Activated CD4-positive, alpha-beta T cell treated with anti-CD3 and anti-CD28 coated beads for 4 hours (primary cell): Measurements from ENCODE around the gene CCDC192.
"Not testable (repeated sequence)": the region's sequence is repeated elsewhere in the genome, so short reads cannot be mapped to it uniquely, and the experiment has no call there.

ENCODE experiments used
- DNase-seq, 2 donors: peaks; one replicate each; pipeline ENCODE4 v3.0.0-alpha.2; 2020

Gene CCDC192

DNA sequence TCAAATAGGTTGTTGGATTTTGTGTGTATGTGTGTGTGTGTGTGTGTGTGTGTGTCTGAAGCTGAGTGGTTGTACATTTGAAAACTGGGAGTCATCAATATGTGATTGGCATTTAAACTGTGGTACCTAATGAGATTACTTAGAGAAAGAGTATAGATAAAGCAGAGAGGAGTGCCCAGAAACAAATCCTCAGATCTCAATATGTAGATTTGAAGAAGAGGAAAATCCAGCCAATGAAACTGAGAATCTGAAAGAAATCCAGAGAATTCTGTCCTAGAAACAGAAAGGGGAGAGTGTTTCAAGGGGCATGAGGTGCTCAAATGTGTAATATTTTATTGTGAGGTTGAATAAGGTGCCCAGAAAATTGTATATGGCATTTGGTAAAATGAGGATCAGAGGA, 66.2 kb downstream of the CCDC192 start:
- no peak for DNase-seq

DNA sequence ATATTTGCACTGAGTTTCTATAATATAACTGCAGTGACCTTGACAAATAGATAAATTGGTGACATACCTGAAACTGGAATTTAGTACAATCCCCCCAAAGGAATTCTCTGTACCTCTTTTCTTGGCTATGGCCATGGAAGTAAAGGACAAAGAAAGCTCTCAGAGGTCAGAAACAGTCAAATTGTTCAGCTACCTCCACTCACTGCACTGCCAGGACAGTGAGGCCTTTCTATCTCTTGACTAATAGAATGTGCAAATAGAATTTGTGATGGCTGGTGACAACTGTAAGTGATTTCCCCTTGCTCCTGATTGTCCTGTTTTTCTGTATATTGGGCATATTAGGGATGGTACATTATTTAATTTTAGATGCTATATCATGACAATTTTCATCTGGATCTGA, 67.1 kb downstream of the CCDC192 start:
- no peak for DNase-seq

DNA sequence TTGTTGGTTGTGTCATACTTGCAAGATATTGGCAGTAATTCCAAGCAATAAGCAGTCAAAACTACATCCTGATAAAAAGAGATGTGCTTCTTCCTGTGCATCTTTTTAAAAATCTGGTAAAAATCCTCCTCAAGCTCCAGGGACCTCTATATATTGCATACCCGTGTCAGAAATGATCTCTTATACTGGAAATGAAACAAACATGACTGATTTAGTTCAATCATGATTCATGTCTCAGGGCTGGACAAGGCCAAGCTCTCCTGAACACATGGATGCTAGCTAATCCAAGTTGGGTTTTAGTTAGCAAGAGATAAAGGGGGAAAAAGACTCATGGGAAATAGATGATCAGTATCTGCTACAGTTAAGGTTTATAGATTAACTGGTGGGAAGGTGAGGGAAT, 69.3 kb downstream of the CCDC192 start:
- no peak for DNase-seq

GRCh38 chr5:127774221-127774620, 71.0 kb downstream of the CCDC192 start:
- DNase-seq = no peak

DNA sequence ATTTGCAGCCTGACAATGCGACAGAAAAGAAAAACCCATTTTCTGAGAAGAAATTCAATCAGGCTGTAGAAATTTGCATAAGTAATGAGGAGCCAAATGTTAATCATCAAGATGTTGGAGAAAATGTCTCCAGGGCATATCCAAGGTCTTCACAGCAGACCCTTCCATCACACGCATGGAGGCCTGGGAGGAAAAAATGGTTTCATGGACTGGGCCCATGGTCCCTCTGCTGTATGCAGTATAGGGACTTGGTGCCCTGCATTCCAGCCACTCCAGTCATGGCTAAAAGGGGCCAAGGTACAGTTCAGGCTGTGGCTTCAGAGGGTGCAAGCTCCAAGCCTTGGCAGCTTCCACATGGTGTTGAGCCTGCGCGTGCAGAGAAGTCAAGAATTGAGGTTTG, 73.3 kb downstream of the CCDC192 start:
- DNase-seq = no peak

DNA sequence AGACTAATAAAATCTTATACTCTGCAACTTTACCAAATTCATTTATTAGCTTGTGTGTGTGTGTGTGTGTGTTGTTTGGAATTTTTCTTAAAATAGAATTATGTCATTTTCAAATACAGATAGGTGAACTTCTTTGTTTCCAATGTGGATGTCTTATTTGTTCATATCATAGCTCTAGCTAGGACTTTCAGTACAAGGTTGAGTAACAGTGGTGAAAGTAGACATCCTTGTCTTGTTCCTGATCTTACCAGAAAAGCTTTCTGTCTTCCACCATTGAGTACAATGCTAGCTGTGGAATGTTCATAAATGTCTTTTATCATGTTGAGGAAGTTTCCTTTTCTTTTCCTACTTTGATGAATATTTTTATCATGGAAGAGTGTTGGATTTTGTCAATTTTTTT, 74.8 kb downstream of the CCDC192 start:
- no peak for DNase-seq

DNA sequence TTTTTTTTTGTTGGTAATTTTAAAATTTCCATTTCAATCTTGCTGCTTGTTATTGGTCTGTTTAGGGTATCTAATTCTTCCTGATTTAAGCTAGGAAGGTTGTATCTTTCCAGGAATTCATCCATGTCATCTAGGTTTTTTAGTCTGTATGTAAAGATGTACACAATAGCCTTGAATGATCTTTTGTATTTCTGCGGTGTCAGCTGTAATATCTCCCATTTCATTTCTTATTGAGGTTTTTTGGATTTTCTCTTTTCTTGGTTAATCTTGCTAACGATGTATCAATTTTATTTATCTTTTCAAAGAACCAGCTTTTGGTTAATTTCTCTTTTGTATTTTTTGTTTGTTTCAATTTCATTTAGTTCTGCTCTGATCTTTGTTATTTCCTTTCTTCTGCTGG, 79.3 kb downstream of the CCDC192 start:
- DNase-seq = not testable (repeated sequence)

DNA sequence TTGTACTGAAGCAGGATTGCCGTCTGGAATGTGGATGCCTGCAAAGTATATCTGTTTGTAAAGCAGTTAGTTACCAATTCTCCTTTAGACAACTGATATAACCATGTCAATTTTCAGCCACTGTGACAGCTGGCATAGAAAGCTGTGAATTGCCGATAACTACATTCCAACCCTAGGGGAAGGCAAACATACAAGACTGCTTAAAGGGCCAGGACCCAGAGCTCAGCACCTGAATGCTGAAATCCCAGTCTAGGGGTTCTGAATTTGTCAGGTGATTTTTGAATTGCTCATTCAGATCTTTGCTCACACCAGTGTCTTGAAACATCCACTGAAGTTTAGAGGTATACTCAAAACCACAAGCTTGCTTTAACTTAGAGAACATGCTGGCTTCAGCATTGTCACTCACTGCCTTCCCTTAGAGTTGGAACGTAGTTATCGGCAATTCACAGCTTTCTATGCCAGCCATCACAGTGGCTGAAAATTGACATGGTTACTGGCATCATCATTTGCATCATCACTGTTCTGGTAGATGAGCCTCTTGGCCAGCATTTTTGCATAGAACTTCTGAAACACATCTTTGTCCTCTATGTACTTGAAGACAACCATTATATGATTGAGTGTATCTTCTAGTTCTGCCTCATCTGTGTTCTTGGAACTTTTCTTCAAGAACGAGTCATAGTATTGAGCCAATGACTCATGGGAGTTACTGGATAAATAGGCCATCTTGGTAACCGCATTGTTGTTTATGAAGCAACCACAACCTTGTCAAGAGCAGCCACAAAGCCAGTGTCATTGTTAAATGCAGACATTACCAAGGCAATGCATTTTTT, 82.1 kb downstream of the CCDC192 start:
- DNase-seq = no peak

DNA sequence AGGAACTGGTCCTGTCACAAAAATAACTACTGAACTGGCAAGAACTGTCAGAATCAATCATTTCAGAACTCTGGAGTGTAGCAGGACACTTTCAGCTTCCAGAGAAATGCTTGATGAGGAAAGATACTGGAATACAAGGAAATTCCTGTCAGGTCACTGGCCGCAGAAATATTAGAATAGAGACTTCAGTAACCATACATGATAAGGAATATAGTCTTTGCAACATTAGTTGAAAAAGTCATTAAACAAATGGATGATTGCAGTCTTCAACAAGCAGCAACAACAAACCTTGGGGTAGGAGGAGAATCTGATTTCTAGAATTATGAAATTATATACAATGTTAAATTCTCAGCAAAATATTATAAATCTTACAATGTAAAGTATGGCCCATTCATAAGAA, 88.2 kb downstream of the CCDC192 start:
- no peak for DNase-seq

DNA sequence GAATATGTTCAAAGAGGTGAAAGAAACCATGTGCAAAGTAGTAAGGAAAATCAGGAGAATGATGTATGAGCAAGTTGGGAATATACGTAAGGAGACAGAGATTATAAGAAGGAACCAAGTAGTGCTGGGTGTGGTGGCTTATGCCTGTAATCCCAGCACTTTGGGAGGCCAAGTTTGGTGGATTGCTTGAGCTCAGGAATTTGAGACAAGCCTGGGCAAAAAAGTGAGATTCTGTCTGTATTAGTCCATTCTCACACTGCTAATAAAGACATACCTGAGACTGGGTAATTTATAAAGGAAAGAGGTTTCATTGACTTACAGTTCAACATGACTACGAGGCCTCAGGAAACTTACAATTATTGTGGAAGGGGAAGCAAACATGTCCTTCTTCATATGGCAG, 88.7 kb downstream of the CCDC192 start:
- not testable (repeated sequence) for DNase-seq

- no peak for DNase-seq
Measured at GRCh38 chr5:127793052-127793451, 89.9 kb downstream of the CCDC192 start.

GRCh38 chr5:127793879-127794278, 90.7 kb downstream of the CCDC192 start:
- DNase-seq = no peak

GRCh38 chr5:127796211-127796610, 93.0 kb downstream of the CCDC192 start:
- no peak for DNase-seq

DNA sequence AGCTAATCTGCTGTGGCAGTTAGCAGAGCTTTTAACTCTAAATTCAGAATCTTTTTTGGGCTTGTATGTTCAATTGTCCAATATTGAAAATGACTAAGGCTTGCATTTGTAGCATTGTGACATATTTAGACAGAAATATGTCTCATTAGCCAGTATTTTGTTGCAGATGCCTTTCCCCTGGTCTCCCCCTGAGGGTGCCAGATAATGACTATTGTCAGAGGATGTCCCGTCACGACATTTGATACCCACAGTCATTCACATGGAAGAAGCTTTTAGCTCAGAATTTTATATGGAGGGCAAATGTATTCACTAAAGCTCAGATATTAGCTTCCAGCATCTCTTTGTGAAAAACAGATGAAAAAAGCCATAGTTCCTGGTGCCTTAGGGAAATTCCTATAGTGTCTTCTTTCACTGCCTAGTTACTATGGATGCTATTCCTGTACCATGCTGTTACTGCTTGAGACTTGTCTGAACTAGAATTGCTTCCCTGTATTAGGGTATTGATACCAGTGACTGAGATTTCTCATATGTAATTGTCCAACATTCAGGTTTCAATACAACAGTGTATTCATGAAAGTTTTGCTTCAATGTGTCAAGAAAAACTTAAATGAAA, 96.2 kb downstream of the CCDC192 start:
- no peak for DNase-seq

DNA sequence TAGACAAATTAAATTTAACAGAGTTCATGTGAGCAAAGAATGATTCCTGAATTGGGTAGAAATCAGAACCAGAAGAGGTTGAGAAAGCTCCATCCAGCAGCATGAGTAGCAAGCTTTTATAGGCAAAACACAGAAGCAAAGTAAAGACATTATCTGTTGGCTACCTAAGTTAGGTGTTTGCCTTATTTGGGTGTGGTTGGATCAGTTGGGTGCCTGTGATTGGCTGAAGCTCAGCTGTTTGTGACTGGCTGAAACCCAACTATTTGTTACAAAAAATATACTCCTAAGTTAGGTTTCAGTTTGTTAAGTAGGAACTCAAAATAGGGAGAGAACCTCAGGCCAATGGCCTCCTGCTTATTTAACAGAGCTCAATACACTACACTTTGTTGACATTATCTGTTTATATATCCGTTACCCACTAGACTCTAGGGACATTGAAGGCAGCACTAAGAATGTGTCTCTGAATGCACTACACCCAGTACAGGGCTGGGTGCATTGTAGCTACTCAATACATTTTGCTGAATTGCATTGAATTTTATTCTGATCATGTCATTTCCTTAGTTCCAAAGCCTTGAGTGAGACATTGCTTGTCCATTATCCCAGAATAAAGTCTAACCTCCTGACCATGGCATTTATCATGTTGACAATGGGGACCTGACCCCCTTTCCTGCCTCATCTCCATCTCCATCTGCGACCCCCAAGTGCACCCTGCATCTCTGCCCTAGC, 98.7 kb downstream of the CCDC192 start:
- no peak for DNase-seq

- DNase-seq = no peak
Measured at GRCh38 chr5:127802477-127802865, 99.3 kb downstream of the CCDC192 start.

DNA sequence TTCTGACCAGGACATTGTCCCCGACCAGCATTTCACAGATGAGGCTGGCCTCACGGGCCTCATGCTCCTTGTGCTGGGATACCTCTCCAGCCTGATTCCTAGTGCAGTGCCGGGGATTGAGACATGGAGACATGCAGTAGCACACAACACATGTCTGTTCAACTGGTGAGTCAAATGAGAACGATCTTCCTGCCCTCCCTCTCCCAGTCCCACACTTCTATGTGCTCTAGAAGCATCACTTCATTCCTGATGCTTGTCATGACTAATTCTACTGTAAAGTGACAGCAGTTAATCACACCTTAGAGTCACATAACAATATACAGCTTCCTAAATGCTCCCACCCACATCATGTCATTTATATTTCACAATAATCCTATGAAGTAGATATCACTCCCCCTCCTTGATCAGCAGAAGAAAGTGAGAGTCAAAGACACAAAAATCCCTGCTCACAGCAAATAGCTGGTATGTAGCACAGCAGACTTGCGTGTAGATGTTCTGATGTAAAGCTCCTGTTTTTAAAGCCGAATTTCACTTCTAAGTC, 101.8 kb downstream of the CCDC192 start:
- DNase-seq = no peak

DNA sequence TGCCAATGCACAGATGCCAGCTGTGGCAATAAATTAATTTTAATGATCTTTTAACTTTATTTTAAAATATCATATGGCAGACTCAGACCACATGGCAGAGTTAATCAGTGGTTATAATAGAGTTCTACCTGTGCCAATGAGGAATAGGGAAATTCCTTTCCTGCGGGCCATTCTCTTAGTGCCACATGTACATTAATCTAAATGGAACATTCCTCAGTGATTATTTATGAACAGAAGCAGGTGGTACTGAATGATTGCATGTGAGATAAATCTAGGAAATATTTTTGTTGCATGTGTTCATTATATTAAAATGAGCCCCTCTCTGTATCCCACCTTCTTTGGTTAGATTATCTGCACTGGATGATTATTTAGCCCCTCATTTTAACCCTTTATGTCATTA, 102.3 kb downstream of the CCDC192 start:
- no peak for DNase-seq

GRCh38 chr5:127806776-127807175, 103.6 kb downstream of the CCDC192 start:
- DNase-seq = no peak

DNA sequence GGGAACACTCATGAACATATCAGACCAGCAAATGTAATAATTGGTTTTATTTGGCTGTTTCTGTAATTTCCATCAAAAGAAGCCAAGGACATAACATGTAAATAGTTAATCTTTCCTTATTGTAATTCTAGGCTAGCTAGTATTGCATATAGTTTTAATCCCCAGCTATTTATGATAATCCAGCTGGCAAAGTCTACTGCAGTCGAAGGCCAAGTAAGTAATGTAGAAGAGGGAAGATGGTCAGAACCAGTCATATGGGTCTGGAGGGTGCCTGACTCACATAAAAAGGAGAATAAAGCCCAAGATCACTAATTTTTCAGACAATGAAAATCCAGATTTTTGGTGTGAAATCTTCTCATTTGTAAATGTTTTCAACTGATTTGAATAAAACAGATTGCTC, 106.3 kb downstream of the CCDC192 start:
- DNase-seq = no peak

GRCh38 chr5:127810017-127810416, 106.8 kb downstream of the CCDC192 start:
- no peak for DNase-seq

GRCh38 chr5:127810707-127811490, 107.7 kb downstream of the CCDC192 start:
- no peak for DNase-seq

GRCh38 chr5:127812570-127812969, 109.4 kb downstream of the CCDC192 start:
- no peak for DNase-seq
